Parathyroid adenoma (tissue), 2 donors: ENCODE measurements around the gene PCBP3.

Experiments
- H2AFZ ChIP-seq: fragments of 300-600 bp; sonication (generic); one replicate; pipeline ENCODE4 v1.7.0; 2017; ENCODE audit warnings: antibody characterized with exemption, mild to moderate bottlenecking
- H3K27ac ChIP-seq: fragments of 300-600 bp; sonication (generic); one replicate; pipeline ENCODE4 v1.7.0; 2017
- H3K27me3 ChIP-seq: fragments of 300-600 bp; sonication (generic); one replicate; pipeline ENCODE4 v1.7.0; 2017; ENCODE audit warnings: low read length; ENCODE audit not compliant: control insufficient read depth, insufficient read depth
- H3K36me3 ChIP-seq: fragments of 300-600 bp; sonication (generic); one replicate; pipeline ENCODE4 v1.7.0; 2017; ENCODE audit warnings: low read length; ENCODE audit not compliant: control insufficient read depth, insufficient read depth
- H3K4me1 ChIP-seq: fragments of 300-600 bp; sonication (generic); one replicate; pipeline ENCODE4 v1.7.0; 2017; ENCODE audit warnings: control low read depth
- H3K4me2 ChIP-seq: fragments of 300-600 bp; sonication (generic); one replicate; pipeline ENCODE4 v1.7.0; 2017; ENCODE audit warnings: low read length
- H3K4me3 ChIP-seq: fragments of 300-600 bp; sonication (generic); one replicate; pipeline ENCODE4 v1.7.0; 2017; ENCODE audit warnings: low read depth, low read length
- H3K79me2 ChIP-seq: fragments of 300-600 bp; sonication (generic); one replicate; pipeline ENCODE4 v1.7.0; 2017; ENCODE audit warnings: control low read depth
- H3K9ac ChIP-seq: fragments of 300-600 bp; sonication (generic); one replicate; pipeline ENCODE4 v1.7.0; 2017; ENCODE audit warnings: mild to moderate bottlenecking
- H3K9me3 ChIP-seq: fragments of 300-600 bp; sonication (generic); one replicate; pipeline ENCODE4 v1.7.0; 2017; ENCODE audit warnings: low read length; ENCODE audit not compliant: control insufficient read depth
- CTCF ChIP-seq: fragments of 300-600 bp; sonication (generic); IDR thresholded peaks from one replicate; pipeline ENCODE4 v1.7.0; 2017; ENCODE audit warnings: antibody characterized with exemption, mild to moderate bottlenecking
- donor health status: primary hyperparathyroidism.

PCBP3 gene

GRCh38 chr21:45742247-45742646, 98.7 kb downstream of the PCBP3 start:
- H3K9me3 ChIP-seq = no peaks in the 10 kb centered on the region
- H3K9ac ChIP-seq = no peak overlapping the region
- H3K79me2 ChIP-seq = no peaks in the 10 kb centered on the region
- H3K36me3 ChIP-seq = no peaks in the 10 kb centered on the region
- no peak overlapping the region for H3K4me2 ChIP-seq
- no peak for TF ChIP-seq CTCF
- no peaks in the 10 kb centered on the region for H3K4me1 ChIP-seq
- H3K27ac ChIP-seq = no peak overlapping the region
- H2AFZ ChIP-seq = no peak overlapping the region
- no peak overlapping the region for H3K4me3 ChIP-seq
- no peaks in the 10 kb centered on the region for H3K27me3 ChIP-seq

GRCh38 chr21:45745256-45745655, 101.7 kb downstream of the PCBP3 start:
- Histone ChIP-seq H3K27ac (no peak overlapping the region), H3K4me1 (peaks cover 4% of the 10 kb centered on the region), H3K4me3 (no peak overlapping the region), H3K9ac (no peak overlapping the region), H3K79me2 (no peaks in the 10 kb centered on the region), H3K4me2 (no peak overlapping the region), H3K36me3 (no peaks in the 10 kb centered on the region), H2AFZ (no peak overlapping the region), H3K27me3 (no peaks in the 10 kb centered on the region), H3K9me3 (no peaks in the 10 kb centered on the region)
- no peak for TF ChIP-seq CTCF

GRCh38 chr21:45747233-45747766, 103.8 kb downstream of the PCBP3 start:
- Histone ChIP-seq H3K27me3 (no peaks in the 10 kb centered on the region), H3K27ac (no peak overlapping the region), H3K79me2 (no peaks in the 10 kb centered on the region), H3K4me2 (no peak overlapping the region), H3K4me3 (no peak overlapping the region), H3K36me3 (no peaks in the 10 kb centered on the region), H2AFZ (no peak overlapping the region), H3K4me1 (peaks cover 4% of the 10 kb centered on the region), H3K9me3 (no peaks in the 10 kb centered on the region), H3K9ac (no peak overlapping the region)
- TF ChIP-seq CTCF = no peak

GRCh38 chr21:45747802-45748445, 104.4 kb downstream of the PCBP3 start:
- Histone ChIP-seq H3K4me2 (no peak overlapping the region), H3K79me2 (no peaks in the 10 kb centered on the region), H3K27ac (no peak overlapping the region), H3K9ac (no peak overlapping the region), H2AFZ (no peak overlapping the region), H3K36me3 (no peaks in the 10 kb centered on the region), H3K4me3 (no peak overlapping the region), H3K27me3 (no peaks in the 10 kb centered on the region), H3K4me1 (peaks cover 4% of the 10 kb centered on the region), H3K9me3 (no peaks in the 10 kb centered on the region)
- TF ChIP-seq CTCF = no peak

- TF ChIP-seq CTCF = no peak
- Histone ChIP-seq H3K4me2 (no peak overlapping the region), H3K4me3 (no peak overlapping the region), H3K4me1 (peaks cover 4% of the 10 kb centered on the region), H3K36me3 (no peaks in the 10 kb centered on the region), H3K9me3 (no peaks in the 10 kb centered on the region), H2AFZ (no peak overlapping the region), H3K79me2 (no peaks in the 10 kb centered on the region), H3K27me3 (no peaks in the 10 kb centered on the region), H3K9ac (no peak overlapping the region), H3K27ac (no peak overlapping the region)
Measured at GRCh38 chr21:45748593-45748992, 105.1 kb downstream of the PCBP3 start.
